Glutamatergic neuron (in vitro differentiated cells): ENCODE results near the gene IGSF10. TPM values are rescaled to one million over a fixed set of nuclear protein-coding genes. Genes with fewer than 3 reads are reported as not detected.

ENCODE experiments used
- DNase-seq: peaks from one replicate; pipeline ENCODE4 v3.0.0; 2022
- H3K27ac Mint-ChIP-seq: one replicate; pipeline ENCODE4 v1.8.0; 2020; ENCODE audit warnings: mild to moderate bottlenecking, mixed read lengths, inconsistent platforms; ENCODE audit not compliant: unreplicated experiment
- H3K27me3 Mint-ChIP-seq: one replicate; pipeline ENCODE4 v1.8.0; 2020; ENCODE audit warnings: mild to moderate bottlenecking, moderate library complexity, mixed read lengths, inconsistent platforms; ENCODE audit not compliant: unreplicated experiment
- H3K36me3 Mint-ChIP-seq: one replicate; pipeline ENCODE4 v1.8.0; 2020; ENCODE audit warnings: mild to moderate bottlenecking, mixed read lengths, inconsistent platforms; ENCODE audit not compliant: unreplicated experiment
- H3K4me1 Mint-ChIP-seq: one replicate; pipeline ENCODE4 v1.8.0; 2020; ENCODE audit warnings: mild to moderate bottlenecking, low read depth, mixed read lengths, inconsistent platforms; ENCODE audit not compliant: unreplicated experiment
- H3K4me3 Mint-ChIP-seq: one replicate; pipeline ENCODE4 v1.8.0; 2020; ENCODE audit warnings: mild to moderate bottlenecking, mixed read lengths, inconsistent platforms; ENCODE audit not compliant: unreplicated experiment
- H3K9me3 Mint-ChIP-seq: one replicate; pipeline ENCODE4 v1.8.0; 2020; ENCODE audit warnings: mild to moderate bottlenecking, moderate library complexity, mixed read lengths, inconsistent platforms; ENCODE audit not compliant: unreplicated experiment
- total RNA-seq: library from RNA; stranded (reverse); fragmentation: NEBNext Ultra II Directional; extraction: Animal tissue kit (Norgen Biotek cat#: 25700); gene quantifications from one replicate; pipeline ENCODE4 v1.2.1, GENCODE V29; 2021; ENCODE audit not compliant: unreplicated experiment
- TF ChIP-seq, protein P1 (sequence below): fragments of 200-600 bp; sonication (generic); IDR thresholded peaks from one replicate; pipeline ENCODE4 v1.5.0; 2021; ENCODE audit not compliant: partially characterized antibody, unreplicated experiment

IGSF10 gene
- total RNA-seq, 1 donor from 2014 or later, result 0.05 TPM

DNA sequence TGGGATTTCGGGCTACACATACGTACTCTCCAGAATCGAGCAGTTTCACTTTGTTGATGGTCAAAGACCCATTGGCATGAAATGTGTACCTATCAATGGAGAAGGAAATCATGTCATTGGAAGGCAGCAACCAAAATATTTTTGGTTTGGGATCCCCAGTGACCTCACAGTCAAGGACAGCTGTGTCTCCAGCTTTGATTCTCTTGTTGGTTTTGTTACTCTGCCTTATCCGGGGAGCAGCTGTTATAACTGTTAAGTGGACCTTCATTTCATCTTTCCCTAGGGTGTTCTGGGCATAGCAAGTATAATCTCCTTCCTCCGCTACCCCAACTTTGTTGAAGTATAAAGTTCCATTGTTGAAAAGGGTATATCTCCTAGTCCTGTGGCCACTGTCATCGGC, 23.0 kb downstream of the IGSF10 start:
- TF ChIP-seq, protein P1, sequence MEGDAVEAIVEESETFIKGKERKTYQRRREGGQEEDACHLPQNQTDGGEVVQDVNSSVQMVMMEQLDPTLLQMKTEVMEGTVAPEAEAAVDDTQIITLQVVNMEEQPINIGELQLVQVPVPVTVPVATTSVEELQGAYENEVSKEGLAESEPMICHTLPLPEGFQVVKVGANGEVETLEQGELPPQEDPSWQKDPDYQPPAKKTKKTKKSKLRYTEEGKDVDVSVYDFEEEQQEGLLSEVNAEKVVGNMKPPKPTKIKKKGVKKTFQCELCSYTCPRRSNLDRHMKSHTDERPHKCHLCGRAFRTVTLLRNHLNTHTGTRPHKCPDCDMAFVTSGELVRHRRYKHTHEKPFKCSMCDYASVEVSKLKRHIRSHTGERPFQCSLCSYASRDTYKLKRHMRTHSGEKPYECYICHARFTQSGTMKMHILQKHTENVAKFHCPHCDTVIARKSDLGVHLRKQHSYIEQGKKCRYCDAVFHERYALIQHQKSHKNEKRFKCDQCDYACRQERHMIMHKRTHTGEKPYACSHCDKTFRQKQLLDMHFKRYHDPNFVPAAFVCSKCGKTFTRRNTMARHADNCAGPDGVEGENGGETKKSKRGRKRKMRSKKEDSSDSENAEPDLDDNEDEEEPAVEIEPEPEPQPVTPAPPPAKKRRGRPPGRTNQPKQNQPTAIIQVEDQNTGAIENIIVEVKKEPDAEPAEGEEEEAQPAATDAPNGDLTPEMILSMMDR, result no peak
- H3K4me3 Mint-ChIP-seq, result no peak overlapping the region
- H3K9me3 Mint-ChIP-seq, result no peaks in the 10 kb centered on the region

DNA sequence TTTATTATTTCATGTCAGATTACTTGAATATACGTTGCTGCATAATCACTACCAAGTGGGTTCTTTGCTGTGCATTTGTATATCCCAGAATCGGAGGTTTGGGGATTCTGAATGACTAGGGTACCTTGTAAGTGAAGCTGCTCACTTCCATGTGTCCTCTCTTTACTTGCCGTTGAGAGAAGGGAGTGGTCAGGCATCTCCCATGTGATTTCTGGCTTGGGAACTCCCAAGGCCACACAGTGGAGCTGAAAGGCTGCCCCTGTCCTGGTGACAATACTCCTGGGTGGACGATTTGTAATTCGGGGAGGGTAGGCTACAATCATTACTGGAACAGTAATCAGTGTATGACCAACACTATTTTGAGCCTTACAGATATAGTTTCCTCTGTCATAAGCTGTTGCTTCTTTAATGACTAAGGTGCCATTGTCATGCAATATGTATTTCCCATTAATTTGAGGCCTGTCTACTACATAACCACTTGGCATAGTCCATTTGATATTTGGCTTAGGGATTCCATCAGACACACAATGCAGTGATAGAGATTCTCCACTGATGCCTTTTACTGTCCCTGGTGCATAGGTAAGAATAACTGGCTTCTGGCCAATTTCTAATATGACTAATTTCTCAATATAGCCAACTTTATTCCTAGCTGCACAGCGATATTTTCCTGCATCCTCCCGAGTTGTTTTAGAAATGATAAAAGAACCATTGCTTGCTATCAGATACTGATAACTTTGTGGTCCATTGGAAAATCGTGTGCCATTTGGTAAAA, 24.0 kb downstream of the IGSF10 start:
- no peak overlapping the region for H3K27ac Mint-ChIP-seq
- TF ChIP-seq, protein P1, result no peak
- no peaks in the 10 kb centered on the region for H3K36me3 Mint-ChIP-seq
- no peaks in the 10 kb centered on the region for H3K9me3 Mint-ChIP-seq
- H3K4me3 Mint-ChIP-seq, result no peak overlapping the region
- no peak for DNase-seq
- peaks cover 5% of the 10 kb centered on the region for H3K4me1 Mint-ChIP-seq
- no peaks in the 10 kb centered on the region for H3K27me3 Mint-ChIP-seq

More for the DNA sequence above, 23.0 kb downstream of the IGSF10 start:
- Mint-ChIP-seq H3K4me1 (peaks cover 5% of the 10 kb centered on the region), H3K27me3 (no peaks in the 10 kb centered on the region), H3K27ac (no peak overlapping the region), H3K36me3 (no peaks in the 10 kb centered on the region)
- DNase-seq, result no peak

DNA sequence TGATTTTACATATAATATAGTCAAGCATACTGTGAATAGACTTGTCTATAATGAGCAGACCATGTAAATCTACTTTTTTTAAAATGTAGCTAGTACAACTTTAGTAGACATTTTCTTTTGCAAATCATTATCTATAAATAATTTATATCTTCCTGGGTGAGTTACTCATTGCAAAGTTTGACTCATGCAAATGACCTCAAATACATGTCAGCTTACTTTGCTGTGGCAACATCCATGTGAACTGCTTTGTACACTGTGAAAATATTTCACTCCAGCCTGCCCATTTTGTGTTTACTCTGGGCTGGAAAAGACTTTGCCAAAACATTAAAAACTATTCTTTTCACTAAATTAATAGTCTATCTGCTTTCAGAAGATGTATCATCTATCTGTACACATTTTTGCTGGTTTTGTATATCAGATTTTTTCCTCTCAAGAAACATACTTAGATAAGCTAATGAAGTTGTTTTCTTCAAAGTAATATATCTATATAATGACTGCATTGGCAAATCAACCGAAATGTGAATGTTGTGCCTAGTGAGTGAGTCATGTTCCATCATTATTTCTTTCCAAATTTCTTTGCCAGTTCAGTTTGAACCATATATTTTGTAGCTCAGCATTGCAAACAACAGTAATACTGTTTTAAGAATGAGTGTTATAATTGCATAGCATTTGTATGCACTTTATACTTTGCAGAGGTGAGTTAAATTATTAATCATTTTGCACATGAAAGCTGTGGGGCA, 26.5 kb downstream of the IGSF10 start:
- Mint-ChIP-seq H3K27ac (no peak overlapping the region), H3K9me3 (no peaks in the 10 kb centered on the region), H3K36me3 (no peaks in the 10 kb centered on the region), H3K27me3 (no peaks in the 10 kb centered on the region), H3K4me3 (no peak overlapping the region), H3K4me1 (peaks cover 5% of the 10 kb centered on the region)
- DNase-seq, result no peak
- TF ChIP-seq, protein P1, result no peak

DNA sequence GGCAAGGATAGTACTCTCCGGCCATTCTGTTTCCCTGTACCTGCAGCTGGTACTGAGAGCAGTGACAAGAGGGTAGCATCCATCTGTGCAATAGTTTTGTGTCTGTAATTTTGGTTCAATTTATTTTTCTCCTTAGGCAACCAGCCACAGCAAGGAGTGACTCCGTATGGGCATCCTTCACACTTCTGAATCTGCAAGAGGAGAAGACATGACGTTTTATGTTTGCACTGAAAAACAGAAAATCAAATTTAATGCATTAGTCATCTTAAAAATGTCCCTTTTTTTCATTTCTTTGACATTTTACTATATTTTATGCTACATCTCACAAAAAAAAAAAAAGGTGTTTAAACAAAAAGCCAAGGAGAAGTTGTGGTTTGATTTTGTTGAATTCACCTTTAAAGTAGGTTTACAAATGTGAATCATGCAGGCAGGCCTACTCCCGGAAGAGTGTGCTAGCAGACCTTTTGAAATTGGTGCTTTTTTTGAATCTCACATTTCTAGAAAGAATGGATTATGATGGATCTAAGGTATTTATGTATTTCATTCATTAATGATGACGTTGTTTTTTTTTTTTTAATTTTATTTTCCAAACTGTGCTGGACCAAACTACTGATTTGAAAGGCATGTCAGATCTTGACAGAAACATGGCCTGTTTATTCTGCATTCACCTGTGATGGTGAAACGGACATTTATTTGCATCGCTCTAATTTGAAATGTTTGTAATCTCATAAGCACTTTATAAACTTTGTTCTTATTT, 28.1 kb downstream of the IGSF10 start:
- H3K36me3 Mint-ChIP-seq, result no peaks in the 10 kb centered on the region
- H3K4me1 Mint-ChIP-seq, result no peaks in the 10 kb centered on the region
- H3K27ac Mint-ChIP-seq, result no peak overlapping the region
- DNase-seq, result no peak
- no peaks in the 10 kb centered on the region for H3K9me3 Mint-ChIP-seq
- TF ChIP-seq, protein P1, result no peak
- no peak overlapping the region for H3K4me3 Mint-ChIP-seq
- no peaks in the 10 kb centered on the region for H3K27me3 Mint-ChIP-seq
